ENCODE results near the gene PTPRN2. TPM values are rescaled to one million over a fixed set of nuclear protein-coding genes. Genes with fewer than 3 reads are reported as not detected.

Gene PTPRN2
- total and polyA plus RNA-seq, 2 of the 13 experiments (the other 11 are each of a cell fraction or from before 2014, with no cell fraction given): 2.5 to 24.2 TPM

DNA sequence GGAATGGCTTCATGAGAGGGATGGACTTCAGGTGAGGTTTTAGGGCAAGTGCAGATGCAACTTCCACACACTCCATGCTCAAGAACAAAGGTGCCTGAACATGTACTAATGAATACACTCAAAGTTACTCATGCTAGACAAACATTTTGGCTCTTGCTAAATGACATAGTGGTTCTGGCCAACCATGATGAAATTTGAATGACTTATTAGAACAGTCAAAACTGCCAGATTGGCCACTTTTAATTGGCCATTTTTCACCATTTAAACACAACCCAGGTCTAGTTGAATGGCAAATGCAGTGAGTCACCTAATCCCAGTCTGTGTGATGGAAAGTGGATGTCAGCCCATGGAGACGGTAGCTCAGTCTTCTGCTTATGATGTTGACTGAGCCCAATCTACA, 4.9 kb upstream of the PTPRN2 start:
- FAIRE-seq (peak; percentile 49), DNase-seq (ENCODE audit: low spot score) (no peak), ATAC-seq (no peak)
- POLR2A ChIA-PET: interaction anchor here (1.0 to 4.8 kb wide), 3 partner anchors 45 to 57 kb away, joined by 4 to 29 read pairs (median 13); no protein-coding TSS in a partner anchor
- Histone ChIP-seq H3K36me3 (replicated peaks in 1 of 2; ENCODE audit: control insufficient read depth in 1 of 2, insufficient read depth in 2 of 2, low read length in 2 of 2) (no peaks in the 10 kb centered on the region), H3K79me2 (ENCODE audit: insufficient read depth, low read length) (no peaks in the 10 kb centered on the region), H3K4me1 (ENCODE audit: insufficient read depth, low read length) (peaks cover 52% of the 10 kb centered on the region), H4K20me1 (ENCODE audit: insufficient read depth, low read length) (no peaks in the 10 kb centered on the region), H2AFZ (ENCODE audit: low read length) (no peak overlapping the region), H3K9ac (ENCODE audit: insufficient read depth, low read depth, low read length) (no peak overlapping the region), H3K27me3 (ENCODE audit: control insufficient read depth in 1 of 2, insufficient read depth in 2 of 2, low read length in 2 of 2) (no peaks in the 10 kb centered on the region), H3K4me3 (replicated peaks in 1 of 3; ENCODE audit: insufficient read depth in 1 of 3, low read depth in 2 of 3, low read length in 3 of 3) (no peak overlapping the region), H3K27ac (ENCODE audit: extremely low read length, insufficient read depth, low read length) (peak overlapping the region; percentile 87), H3K9me3 (ENCODE audit: low read length) (peaks cover 20% of the 10 kb centered on the region), H3K4me2 (ENCODE audit: low read depth, low read length) (peak overlapping the region; percentile 66; the same call in 1 of the 2 replicates)
- in situ Hi-C loops (cut with HindIII; ENCODE audit: extremely low pct_ligation_motif_present, low pct_unique_long_range_greater_than_20kb): loop anchor here (5.0 kb wide), 1 partner anchor 50 kb away; no protein-coding TSS in a partner anchor
- intact Hi-C loops (cut with micrococcal nuclease; ENCODE audit: unreplicated experiment): loop anchor here (5.0 kb wide), 2 partner anchors 40 to 55 kb away; no protein-coding TSS in a partner anchor
- 100% methylated on average over 1 of the region's 1 CpG for WGBS (ENCODE audit: low lambda C conversion rate)
- BruUV-seq (replicated peaks): no TSS peak
- CTCF ChIA-PET (ENCODE audit: low intra/inter-chr PET ratio, low total read pairs): no interaction called here
- TF ChIP-seq ARNT2 (CRISPR knock-in tag; IDR thresholded peaks at IDR 0.05; ENCODE audit: low read depth) (no peak), ZSCAN29 (CRISPR knock-in tag; conservative IDR thresholded peaks at IDR 0.05) (no peak), KMT2B (CRISPR knock-in tag; IDR thresholded peaks at IDR 0.05) (0 out of 2 replicates have a peak, but pooled peaks have one; percentile 3), DR1 (CRISPR knock-in tag; IDR thresholded peaks at IDR 0.05) (no peak), ZNF775 (CRISPR knock-in tag; IDR thresholded peaks at IDR 0.05; ENCODE audit: borderline replicate concordance) (no peak), CHCHD3 (CRISPR knock-in tag; IDR thresholded peaks at IDR 0.05) (no peak), MAFF (IDR thresholded peaks at IDR 0.05; ENCODE audit: low read depth, low read length) (no peak), PTBP1 (IDR thresholded peaks at IDR 0.05; ENCODE audit: low read depth, low read length, poor library complexity, severe bottlenecking) (no peak), HIVEP1 (CRISPR knock-in tag; IDR thresholded peaks at IDR 0.05) (no peak), ZMAT3 (CRISPR knock-in tag; conservative IDR thresholded peaks at IDR 0.05) (no peak), ZNF781 (CRISPR knock-in tag; IDR thresholded peaks at IDR 0.05; ENCODE audit: borderline replicate concordance, not compliant biosample characterization) (no peak), IKZF1 (IDR thresholded peaks at IDR 0.05) (no peak), PHF21A (CRISPR knock-in tag; IDR thresholded peaks at IDR 0.05) (no peak), ZSCAN25 (CRISPR knock-in tag; IDR thresholded peaks at IDR 0.05) (0 out of 2 replicates have a peak, but pooled peaks have one; percentile 29), ZNF552 (CRISPR knock-in tag; IDR thresholded peaks at IDR 0.05; ENCODE audit: borderline replicate concordance) (no peak), ZNF607 (CRISPR knock-in tag; IDR thresholded peaks at IDR 0.05; ENCODE audit: borderline replicate concordance) (no peak)
- TF ChIP-seq, protein P1, sequence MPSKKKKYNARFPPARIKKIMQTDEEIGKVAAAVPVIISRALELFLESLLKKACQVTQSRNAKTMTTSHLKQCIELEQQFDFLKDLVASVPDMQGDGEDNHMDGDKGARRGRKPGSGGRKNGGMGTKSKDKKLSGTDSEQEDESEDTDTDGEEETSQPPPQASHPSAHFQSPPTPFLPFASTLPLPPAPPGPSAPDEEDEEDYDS (CRISPR knock-in tag; IDR thresholded peaks at IDR 0.05): no peak
- TF ChIP-seq, protein P2, sequence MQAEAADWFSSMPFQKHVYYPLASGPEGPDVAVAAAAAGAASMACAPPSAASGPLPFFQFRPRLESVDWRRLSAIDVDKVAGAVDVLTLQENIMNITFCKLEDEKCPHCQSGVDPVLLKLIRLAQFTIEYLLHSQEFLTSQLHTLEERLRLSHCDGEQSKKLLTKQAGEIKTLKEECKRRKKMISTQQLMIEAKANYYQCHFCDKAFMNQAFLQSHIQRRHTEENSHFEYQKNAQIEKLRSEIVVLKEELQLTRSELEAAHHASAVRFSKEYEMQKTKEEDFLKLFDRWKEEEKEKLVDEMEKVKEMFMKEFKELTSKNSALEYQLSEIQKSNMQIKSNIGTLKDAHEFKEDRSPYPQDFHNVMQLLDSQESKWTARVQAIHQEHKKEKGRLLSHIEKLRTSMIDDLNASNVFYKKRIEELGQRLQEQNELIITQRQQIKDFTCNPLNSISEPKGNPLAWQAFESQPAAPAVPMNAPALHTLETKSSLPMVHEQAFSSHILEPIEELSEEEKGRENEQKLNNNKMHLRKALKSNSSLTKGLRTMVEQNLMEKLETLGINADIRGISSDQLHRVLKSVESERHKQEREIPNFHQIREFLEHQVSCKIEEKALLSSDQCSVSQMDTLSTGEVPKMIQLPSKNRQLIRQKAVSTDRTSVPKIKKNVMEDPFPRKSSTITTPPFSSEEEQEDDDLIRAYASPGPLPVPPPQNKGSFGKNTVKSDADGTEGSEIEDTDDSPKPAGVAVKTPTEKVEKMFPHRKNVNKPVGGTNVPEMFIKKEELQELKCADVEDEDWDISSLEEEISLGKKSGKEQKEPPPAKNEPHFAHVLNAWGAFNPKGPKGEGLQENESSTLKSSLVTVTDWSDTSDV (CRISPR knock-in tag; IDR thresholded peaks at IDR 0.05): no peak
- TF ChIP-seq, protein P3, sequence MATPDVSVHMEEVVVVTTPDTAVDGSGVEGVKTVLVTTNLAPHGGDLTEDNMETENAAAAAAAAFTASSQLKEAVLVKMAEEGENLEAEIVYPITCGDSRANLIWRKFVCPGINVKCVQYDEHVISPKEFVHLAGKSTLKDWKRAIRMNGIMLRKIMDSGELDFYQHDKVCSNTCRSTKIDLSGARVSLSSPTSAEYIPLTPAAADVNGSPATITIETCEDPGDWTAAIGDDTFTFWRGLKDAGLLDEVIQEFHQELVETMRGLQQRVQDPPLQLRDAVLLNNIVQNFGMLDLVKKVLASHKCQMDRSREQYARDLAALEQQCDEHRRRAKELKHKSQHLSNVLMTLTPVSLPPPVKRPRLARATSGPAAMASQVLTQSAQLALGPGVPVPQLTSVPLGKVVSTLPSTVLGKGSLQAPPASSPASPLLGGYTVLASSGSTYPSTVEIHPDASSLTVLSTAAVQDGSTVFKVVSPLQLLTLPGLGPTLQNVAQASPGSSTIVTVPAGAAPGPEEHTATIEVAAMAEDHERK (CRISPR knock-in tag; IDR thresholded peaks at IDR 0.05; ENCODE audit: low read depth): no peak
- TF ChIP-seq, protein P4, sequence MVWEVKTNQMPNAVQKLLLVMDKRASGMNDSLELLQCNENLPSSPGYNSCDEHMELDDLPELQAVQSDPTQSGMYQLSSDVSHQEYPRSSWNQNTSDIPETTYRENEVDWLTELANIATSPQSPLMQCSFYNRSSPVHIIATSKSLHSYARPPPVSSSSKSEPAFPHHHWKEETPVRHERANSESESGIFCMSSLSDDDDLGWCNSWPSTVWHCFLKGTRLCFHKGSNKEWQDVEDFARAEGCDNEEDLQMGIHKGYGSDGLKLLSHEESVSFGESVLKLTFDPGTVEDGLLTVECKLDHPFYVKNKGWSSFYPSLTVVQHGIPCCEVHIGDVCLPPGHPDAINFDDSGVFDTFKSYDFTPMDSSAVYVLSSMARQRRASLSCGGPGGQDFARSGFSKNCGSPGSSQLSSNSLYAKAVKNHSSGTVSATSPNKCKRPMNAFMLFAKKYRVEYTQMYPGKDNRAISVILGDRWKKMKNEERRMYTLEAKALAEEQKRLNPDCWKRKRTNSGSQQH (CRISPR knock-in tag; IDR thresholded peaks at IDR 0.05; ENCODE audit: low read depth): no peak
